Loucy (cell line): ENCODE results near the gene CABLES1.

ENCODE experiments used
- H2AFZ ChIP-seq: fragments of 200-600 bp; sonication (generic); 2 replicates; pipeline ENCODE4 v1.6.0; 2016; ENCODE audit warnings: antibody characterized with exemption, mild to moderate bottlenecking, low read length, moderate library complexity
- H3F3A ChIP-seq: fragments of 200-600 bp; 2 replicates; pipeline ENCODE4 v1.6.0; 2016; ENCODE audit warnings: antibody characterized with exemption, low read depth, mild to moderate bottlenecking
- H3K27me3 ChIP-seq: fragments of 200-600 bp; sonication (generic); 2 replicates; pipeline ENCODE4 v1.6.1; 2014; ENCODE audit warnings: low read length, mild to moderate bottlenecking; ENCODE audit not compliant: insufficient read depth, poor library complexity, severe bottlenecking
- H3K36me3 ChIP-seq: fragments of 200-600 bp; sonication (generic); 2 replicates; pipeline ENCODE4 v1.6.1; 2016; ENCODE audit warnings: low read length; ENCODE audit not compliant: insufficient read depth
- H3K4me1 ChIP-seq: fragments of 200-600 bp; sonication (generic); 2 replicates; pipeline ENCODE4 v1.5.1; 2014; ENCODE audit warnings: low read length, mild to moderate bottlenecking; ENCODE audit not compliant: insufficient read depth, poor library complexity, severe bottlenecking
- H3K4me2 ChIP-seq: fragments of 200-600 bp; sonication (generic); 2 replicates; pipeline ENCODE4 v1.6.0; 2014; ENCODE audit warnings: antibody characterized with exemption, low read length, low read depth, mild to moderate bottlenecking; ENCODE audit not compliant: poor library complexity, severe bottlenecking
- H3K4me3 ChIP-seq: fragments of 200-600 bp; sonication (generic); 2 replicates; pipeline ENCODE4 v1.5.1; 2014; ENCODE audit warnings: low read length, mild to moderate bottlenecking, mixed read lengths; ENCODE audit not compliant: poor library complexity, severe bottlenecking
- H3K79me2 ChIP-seq: fragments of 200-600 bp; sonication (generic); 2 replicates; pipeline ENCODE4 v1.6.1; 2014; ENCODE audit warnings: low read length; ENCODE audit not compliant: insufficient read depth
- H3K9ac ChIP-seq: fragments of 200-600 bp; sonication (generic); 2 replicates; pipeline ENCODE4 v1.6.0; 2014; ENCODE audit warnings: mild to moderate bottlenecking, low read depth, low read length, moderate library complexity; ENCODE audit not compliant: poor library complexity, severe bottlenecking
- H3K9me2 ChIP-seq: fragments of 200-600 bp; sonication (generic); replicated peaks from 2 replicates; pipeline ENCODE4 v1.6.1; 2016; ENCODE audit warnings: low read depth, low read length, mixed read lengths
- H3K9me3 ChIP-seq: fragments of 200-600 bp; sonication (generic); 2 replicates; pipeline ENCODE4 v1.6.1; 2014; ENCODE audit warnings: mild to moderate bottlenecking, antibody characterized with exemption, low read length, low read depth; ENCODE audit not compliant: insufficient read depth
- H4K20me1 ChIP-seq: fragments of 200-600 bp; sonication (generic); 2 replicates; pipeline ENCODE4 v1.6.0; 2014; ENCODE audit warnings: antibody characterized with exemption, low read length, mild to moderate bottlenecking; ENCODE audit not compliant: insufficient read depth, poor library complexity, severe bottlenecking
- CTCF ChIP-seq: fragments of 200-600 bp; sonication (generic); conservative IDR thresholded peaks from 2 replicates; pipeline ENCODE4 v1.5.1; 2014; ENCODE audit warnings: mild to moderate bottlenecking, antibody characterized with exemption, low read length
- EZH2phosphoT487 ChIP-seq: fragments of 200-600 bp; IDR thresholded peaks from 2 replicates; pipeline ENCODE4 v1.6.1; 2018; ENCODE audit warnings: antibody characterized with exemption, mild to moderate bottlenecking, moderate library complexity, borderline replicate concordance

The CABLES1 gene

DNA sequence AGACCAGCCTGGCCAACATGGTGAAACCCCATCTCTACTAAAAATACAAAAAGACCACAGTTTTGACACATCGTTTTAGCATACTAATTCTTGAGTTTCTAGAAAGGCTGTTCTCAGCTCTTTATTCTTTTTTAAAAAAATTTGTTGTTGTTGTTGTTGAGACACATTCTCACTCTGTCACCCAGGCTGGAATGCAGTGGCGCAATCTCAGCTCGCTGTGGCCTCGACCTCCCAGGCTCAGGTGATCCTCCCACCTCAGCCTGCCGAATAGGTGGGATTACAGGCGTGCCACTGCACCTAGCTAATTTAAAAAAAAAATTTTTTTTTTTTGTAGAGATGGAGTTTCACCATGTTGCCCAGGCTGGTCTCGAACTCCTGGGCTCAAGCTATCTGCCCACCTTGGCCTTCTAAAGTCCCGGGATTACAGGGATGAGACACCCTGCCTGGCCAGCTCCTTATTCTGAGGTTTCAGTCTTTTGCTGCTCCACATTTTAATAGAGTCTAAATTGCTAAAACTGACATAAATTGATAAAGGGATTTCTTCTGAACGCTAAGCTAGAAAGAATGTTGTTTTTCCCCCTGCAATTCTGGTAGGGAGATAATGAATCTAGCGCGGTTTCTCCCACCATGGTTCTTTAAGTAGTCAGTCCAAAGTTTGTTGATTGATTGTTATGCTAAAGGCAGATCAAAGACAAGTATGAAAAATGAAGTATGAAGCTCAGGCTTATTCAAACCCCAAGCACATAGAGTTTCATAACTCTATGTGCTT, 32.6 kb upstream of the CABLES1 start:
- Histone ChIP-seq H3K9ac (no peak overlapping the region), H3K36me3 (no peaks in the 10 kb centered on the region), H3K4me3 (no peak overlapping the region), H3F3A (no peaks in the 10 kb centered on the region), H3K9me3 (no peaks in the 10 kb centered on the region), H3K9me2 (no peaks in the 10 kb centered on the region), H3K4me1 (peaks cover 13% of the 10 kb centered on the region), H3K79me2 (no peaks in the 10 kb centered on the region), H2AFZ (no peak overlapping the region), H4K20me1 (no peaks in the 10 kb centered on the region), H3K4me2 (no peak overlapping the region), H3K27me3 (no peaks in the 10 kb centered on the region)
- TF ChIP-seq EZH2phosphoT487 (no peak), CTCF (no peak)

DNA sequence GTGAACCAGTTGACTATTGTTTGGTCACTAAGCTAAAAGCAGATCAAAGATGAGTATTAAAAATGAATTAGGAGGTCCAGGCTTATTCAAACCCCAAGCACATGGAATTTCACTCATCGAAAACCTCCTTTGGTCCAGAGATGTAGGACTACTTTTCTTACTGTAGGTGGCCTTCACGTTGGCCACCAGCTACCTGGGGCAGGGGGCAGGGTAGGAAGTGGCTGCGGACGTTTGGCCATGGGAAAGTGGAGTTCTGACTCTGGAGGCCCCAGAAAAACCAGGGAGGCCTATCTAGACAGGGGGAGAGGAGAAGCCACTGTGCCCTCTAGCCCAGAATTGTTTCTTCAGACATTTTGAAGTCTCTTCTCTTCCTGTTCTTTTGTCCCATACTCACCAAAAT, 31.8 kb upstream of the CABLES1 start:
- Histone ChIP-seq H3K9me3 (no peaks in the 10 kb centered on the region), H2AFZ (no peak overlapping the region), H3K4me3 (no peak overlapping the region), H3K9me2 (no peaks in the 10 kb centered on the region), H3F3A (no peaks in the 10 kb centered on the region), H3K9ac (no peak overlapping the region), H3K36me3 (no peaks in the 10 kb centered on the region), H3K79me2 (no peaks in the 10 kb centered on the region), H4K20me1 (no peaks in the 10 kb centered on the region), H3K4me2 (no peak overlapping the region), H3K27me3 (no peaks in the 10 kb centered on the region), H3K4me1 (peaks cover 13% of the 10 kb centered on the region)
- TF ChIP-seq CTCF (no peak), EZH2phosphoT487 (no peak)

GRCh38 chr18:23105030-23105429, 30.3 kb upstream of the CABLES1 start:
- Histone ChIP-seq H3K4me1 (peaks cover 13% of the 10 kb centered on the region), H3K4me3 (no peak overlapping the region), H3K9me3 (no peaks in the 10 kb centered on the region), H4K20me1 (no peaks in the 10 kb centered on the region), H2AFZ (no peak overlapping the region), H3F3A (no peaks in the 10 kb centered on the region), H3K9me2 (no peaks in the 10 kb centered on the region), H3K27me3 (no peaks in the 10 kb centered on the region), H3K79me2 (no peaks in the 10 kb centered on the region), H3K9ac (no peak overlapping the region), H3K4me2 (no peak overlapping the region), H3K36me3 (no peaks in the 10 kb centered on the region)
- no peak for TF ChIP-seq EZH2phosphoT487
- TF ChIP-seq CTCF, result no peak
